HepG2 (cell line): Measurements from ENCODE around the gene SEPTIN10. TPM values are rescaled to one million over a fixed set of nuclear protein-coding genes. Genes with fewer than 3 reads are reported as not detected.

ENCODE experiments used
- CREB3 ChIP-seq: sonication (generic); formaldehyde crosslinking; IDR thresholded peaks from 2 replicates; pipeline ENCODE4 v1.5.0; 2020; ENCODE audit warnings: missing genetic modification reagents
- DDIT3 ChIP-seq: sonication (generic); formaldehyde crosslinking; IDR thresholded peaks from 2 replicates; pipeline ENCODE4 v1.4.0; 2020; ENCODE audit warnings: mild to moderate bottlenecking, missing genetic modification reagents
- FOXO1 ChIP-seq: sonication (generic); formaldehyde crosslinking; IDR thresholded peaks from 2 replicates; pipeline ENCODE4 v1.4.0; 2020; ENCODE audit warnings: missing genetic modification reagents
- IRX3 ChIP-seq: sonication (generic); formaldehyde crosslinking; IDR thresholded peaks from 2 replicates; pipeline ENCODE4 v1.8.1; 2023; ENCODE audit warnings: mild to moderate bottlenecking, low read depth, missing genetic modification reagents, borderline replicate concordance
- MXD4 ChIP-seq: IDR thresholded peaks from 2 replicates; pipeline ENCODE4 v1.6.1; 2016; ENCODE audit warnings: mild to moderate bottlenecking, missing biosample characterization, missing genetic modification reagents
- MYC ChIP-seq: sonication (generic); formaldehyde crosslinking; IDR thresholded peaks from 2 replicates; pipeline ENCODE4 v1.9.0; 2021; ENCODE audit warnings: missing genetic modification reagents, borderline replicate concordance
- NR2C2 ChIP-seq: sonication (generic); formaldehyde crosslinking; IDR thresholded peaks from 2 replicates; pipeline ENCODE4 v1.4.0; 2020; ENCODE audit warnings: missing genetic modification reagents, mild to moderate bottlenecking, moderate library complexity, borderline replicate concordance
- PCBP2 ChIP-seq: fragments of 200-400 bp; formaldehyde crosslinking; optimal IDR thresholded peaks from 2 replicates; pipeline ENCODE3; 2018; ENCODE audit warnings: low read length, low read depth; ENCODE audit not compliant: poor library complexity, severe bottlenecking
- PHF5A ChIP-seq: IDR thresholded peaks from one replicate; pipeline ENCODE4 v1.6.1; 2018; ENCODE audit warnings: low read depth, missing genetic modification reagents; ENCODE audit not compliant: unreplicated experiment
- POLR2G ChIP-seq: fragments of 200-400 bp; formaldehyde crosslinking; IDR thresholded peaks from 2 replicates; pipeline ENCODE4 v1.6.1; 2018; ENCODE audit warnings: mild to moderate bottlenecking, low read depth, low read length, moderate library complexity
- SP4 ChIP-seq: sonication (generic); formaldehyde crosslinking; IDR thresholded peaks from 2 replicates; pipeline ENCODE4 v1.8.1; 2023; ENCODE audit warnings: mild to moderate bottlenecking, missing genetic modification reagents
- SP5 ChIP-seq: IDR thresholded peaks from 2 replicates; pipeline ENCODE4 v1.6.1; 2016; ENCODE audit warnings: low read depth, borderline replicate concordance
- TIGD3 ChIP-seq: sonication (generic); formaldehyde crosslinking; IDR thresholded peaks from 2 replicates; pipeline ENCODE4 v1.5.1; 2020; ENCODE audit warnings: mild to moderate bottlenecking, missing genetic modification reagents, borderline replicate concordance
- XBP1 ChIP-seq: sonication (generic); formaldehyde crosslinking; IDR thresholded peaks from 2 replicates; pipeline ENCODE4 v1.5.0; 2020; ENCODE audit warnings: missing genetic modification reagents
- YY1 ChIP-seq: IDR thresholded peaks from 2 replicates; pipeline ENCODE4 v1.6.1; 2011; ENCODE audit warnings: low read length, low read depth, moderate library complexity, mild to moderate bottlenecking; ENCODE audit not compliant: insufficient read depth, insufficient replicate concordance
- ZBTB42 ChIP-seq: sonication (generic); formaldehyde crosslinking; IDR thresholded peaks from 2 replicates; pipeline ENCODE4 v1.5.0; 2020; ENCODE audit warnings: mild to moderate bottlenecking, missing genetic modification reagents
- ZFY ChIP-seq: sonication (generic); formaldehyde crosslinking; IDR thresholded peaks from 2 replicates; pipeline ENCODE4 v1.4.0; 2020; ENCODE audit warnings: missing genetic modification reagents
- ZNF225 ChIP-seq: sonication (generic); formaldehyde crosslinking; IDR thresholded peaks from 2 replicates; pipeline ENCODE4 v1.4.0; 2020; ENCODE audit warnings: mild to moderate bottlenecking, missing genetic modification reagents
- ZNF326 ChIP-seq: sonication (generic); formaldehyde crosslinking; IDR thresholded peaks from 2 replicates; pipeline ENCODE4 v1.4.0; 2020; ENCODE audit warnings: missing genetic modification reagents, borderline replicate concordance
- ZNF367 ChIP-seq: sonication (generic); formaldehyde crosslinking; IDR thresholded peaks from 2 replicates; pipeline ENCODE4 v1.4.0; 2020; ENCODE audit warnings: missing genetic modification reagents, borderline replicate concordance
- ZNF432 ChIP-seq: sonication (generic); formaldehyde crosslinking; IDR thresholded peaks from 2 replicates; pipeline ENCODE4 v1.5.0; 2020; ENCODE audit warnings: missing genetic modification reagents, mild to moderate bottlenecking, borderline replicate concordance
- ZNF441 ChIP-seq: sonication (generic); formaldehyde crosslinking; IDR thresholded peaks from 2 replicates; pipeline ENCODE4 v1.7.0; 2021; ENCODE audit warnings: missing genetic modification reagents, borderline replicate concordance
- ZNF709 ChIP-seq: sonication (generic); formaldehyde crosslinking; IDR thresholded peaks from 2 replicates; pipeline ENCODE4 v1.5.0; 2020; ENCODE audit warnings: mild to moderate bottlenecking, missing genetic modification reagents
- ZNF770 ChIP-seq: sonication (generic); formaldehyde crosslinking; IDR thresholded peaks from 2 replicates; pipeline ENCODE4 v1.5.0; 2020; ENCODE audit warnings: mild to moderate bottlenecking, missing genetic modification reagents
- ZNF878 ChIP-seq: sonication (generic); formaldehyde crosslinking; IDR thresholded peaks from 2 replicates; pipeline ENCODE4 v1.8.1; 2023; ENCODE audit warnings: mild to moderate bottlenecking, missing genetic modification reagents, moderate library complexity
- ZSCAN9 ChIP-seq: IDR thresholded peaks from 2 replicates; pipeline ENCODE4 v1.6.1; 2016; ENCODE audit warnings: borderline replicate concordance
- polyA plus RNA-seq, 8 experiments: library from polyadenylated mRNA; depleted of rRNA in 3 of 8; stranded (reverse) in 7 of 8; unstranded in 1 of 8; fragments of >200 nt; fragmentation: Illumina TruSeq in 4 of 8; extraction: Trizol in 4 of 8; gene quantifications; 2 replicates each; pipeline versions ENCODE4 v1.2.1 to v1.2.3, GENCODE V29; 2011 to 2016; ENCODE audit warnings: low read depth in 4 of 8, missing spikeins in 1 of 8, mixed read lengths in 1 of 8; ENCODE audit not compliant: insufficient read depth in 1 of 8
- total RNA-seq, 5 experiments: library from RNA; depleted of rRNA; stranded (reverse); fragments of >200 nt; fragmentation: Illumina TruSeq; extraction: Trizol; gene quantifications; 2 replicates each; pipeline ENCODE4 v1.2.3, GENCODE V29; 2016; ENCODE audit warnings: low read depth in 1 of 5

SEPTIN10 gene
- total and polyA plus RNA-seq, 2 of the 13 experiments (the other 11 are each of a cell fraction or from before 2014, with no cell fraction given) = 45.8 to 67.5 TPM

- no peak for TF ChIP-seq SP4
- TF ChIP-seq SP5 (CRISPR knock-in tag) = no peak
- no peak for TF ChIP-seq CREB3 (CRISPR knock-in tag)
- TF ChIP-seq YY1 = no peak
- TF ChIP-seq ZSCAN9 (CRISPR knock-in tag) = 0 out of 2 replicates have a peak, but pooled peaks have one; percentile 49
- no peak for TF ChIP-seq POLR2G
- no peak for TF ChIP-seq ZFY (CRISPR knock-in tag)
- no peak for TF ChIP-seq DDIT3 (CRISPR knock-in tag)
- peak; percentile 50; the same call in 1 of the 2 replicates for TF ChIP-seq MXD4 (CRISPR knock-in tag)
- no peak for TF ChIP-seq TIGD3 (CRISPR knock-in tag)
- TF ChIP-seq FOXO1 (CRISPR knock-in tag) = no peak
- TF ChIP-seq ZNF770 (CRISPR knock-in tag) = no peak
- TF ChIP-seq ZNF326 (CRISPR knock-in tag) = no peak
- no peak for TF ChIP-seq ZNF367 (CRISPR knock-in tag)
- no peak for TF ChIP-seq ZBTB42 (CRISPR knock-in tag)
- TF ChIP-seq ZNF225 (CRISPR knock-in tag) = no peak
- TF ChIP-seq ZNF878 = no peak
- no peak for TF ChIP-seq NR2C2
- TF ChIP-seq XBP1 (CRISPR knock-in tag) = no peak
- TF ChIP-seq IRX3 (CRISPR knock-in tag) = no peak
- no peak for TF ChIP-seq ZNF432 (CRISPR knock-in tag)
- peak; percentile 58; the same call in 1 of the 2 replicates for TF ChIP-seq ZNF709 (CRISPR knock-in tag)
- TF ChIP-seq ZNF441 (CRISPR knock-in tag) = peak; percentile 50; the same call in 1 of the 2 replicates
- no peak for TF ChIP-seq PCBP2
- TF ChIP-seq PHF5A (CRISPR knock-in tag) = no peak
- peak; percentile 48; the same call in 1 of the 2 replicates for TF ChIP-seq MYC (CRISPR knock-in tag)
These were observed 84.0 kb downstream of the SEPTIN10 start (continued) for GRCh38 chr2:109529532-109530449.
